AG09309 (cell line): ENCODE results near the gene A4GNT.
"Not testable (repeated sequence)": the region's sequence is repeated elsewhere in the genome, so short reads cannot be mapped to it uniquely, and the experiment has no call there.

ENCODE experiments used
- DNase-seq: peaks from one replicate; pipeline ENCODE4 v3.0.0-alpha.2; 2010; ENCODE audit warnings: low read depth
- H3K4me3 ChIP-seq: 2 replicates; pipeline ENCODE4 v1.5.1; 2011; ENCODE audit warnings: mild to moderate bottlenecking, low read depth, low read length, moderate library complexity; ENCODE audit not compliant: control insufficient read depth
- TF ChIP-seq, protein P1 (sequence below): IDR thresholded peaks from 2 replicates; pipeline ENCODE4 v1.5.1; 2011; ENCODE audit warnings: mild to moderate bottlenecking, low read depth, low read length, inconsistent platforms; ENCODE audit not compliant: insufficient read depth, control insufficient read depth; ENCODE audit errors: missing control alignments

The A4GNT gene

DNA sequence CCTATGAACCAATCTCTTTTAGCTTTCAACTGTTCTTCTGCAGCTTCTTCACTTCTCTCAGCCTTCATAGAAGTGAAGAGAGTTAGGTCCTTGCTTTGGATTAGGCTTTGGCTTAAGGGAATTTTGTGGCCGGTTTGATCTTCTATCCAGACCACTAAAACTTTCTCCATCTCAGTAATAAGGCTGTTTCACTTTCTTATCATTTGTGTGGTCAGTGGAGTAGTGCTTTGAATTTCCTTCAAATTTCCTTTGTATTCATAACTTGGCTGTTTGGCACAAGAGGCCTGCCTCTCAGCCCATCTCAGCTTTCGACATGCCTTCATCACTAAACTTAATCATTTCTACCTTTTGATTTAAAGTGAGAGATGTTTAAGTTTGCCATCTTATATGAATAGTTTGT, 38.5 kb downstream of the A4GNT start:
- TF ChIP-seq, protein P1, sequence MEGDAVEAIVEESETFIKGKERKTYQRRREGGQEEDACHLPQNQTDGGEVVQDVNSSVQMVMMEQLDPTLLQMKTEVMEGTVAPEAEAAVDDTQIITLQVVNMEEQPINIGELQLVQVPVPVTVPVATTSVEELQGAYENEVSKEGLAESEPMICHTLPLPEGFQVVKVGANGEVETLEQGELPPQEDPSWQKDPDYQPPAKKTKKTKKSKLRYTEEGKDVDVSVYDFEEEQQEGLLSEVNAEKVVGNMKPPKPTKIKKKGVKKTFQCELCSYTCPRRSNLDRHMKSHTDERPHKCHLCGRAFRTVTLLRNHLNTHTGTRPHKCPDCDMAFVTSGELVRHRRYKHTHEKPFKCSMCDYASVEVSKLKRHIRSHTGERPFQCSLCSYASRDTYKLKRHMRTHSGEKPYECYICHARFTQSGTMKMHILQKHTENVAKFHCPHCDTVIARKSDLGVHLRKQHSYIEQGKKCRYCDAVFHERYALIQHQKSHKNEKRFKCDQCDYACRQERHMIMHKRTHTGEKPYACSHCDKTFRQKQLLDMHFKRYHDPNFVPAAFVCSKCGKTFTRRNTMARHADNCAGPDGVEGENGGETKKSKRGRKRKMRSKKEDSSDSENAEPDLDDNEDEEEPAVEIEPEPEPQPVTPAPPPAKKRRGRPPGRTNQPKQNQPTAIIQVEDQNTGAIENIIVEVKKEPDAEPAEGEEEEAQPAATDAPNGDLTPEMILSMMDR = no peak
- no peak for DNase-seq
- H3K4me3 ChIP-seq = no peak overlapping the region

DNA sequence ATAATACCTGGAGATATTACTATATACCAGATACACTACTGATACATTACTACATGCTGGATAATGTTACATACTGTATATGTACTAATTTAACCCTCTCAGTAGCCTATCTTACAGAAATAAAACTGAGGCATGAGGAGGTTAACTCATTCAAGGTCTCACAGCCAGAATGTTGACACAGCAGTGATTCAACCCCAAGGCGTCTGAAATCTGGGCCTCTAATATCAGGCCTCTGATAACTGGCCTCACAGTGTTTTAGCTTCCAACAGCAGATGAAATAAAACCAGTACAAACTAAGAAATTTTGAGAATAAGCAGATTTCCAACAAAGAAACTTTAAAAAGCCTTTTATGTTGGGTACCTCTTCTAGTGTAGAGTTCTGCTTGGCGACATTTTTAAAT, 40.2 kb downstream of the A4GNT start:
- DNase-seq = no peak
- H3K4me3 ChIP-seq = no peak overlapping the region
- TF ChIP-seq, protein P1 = no peak

DNA sequence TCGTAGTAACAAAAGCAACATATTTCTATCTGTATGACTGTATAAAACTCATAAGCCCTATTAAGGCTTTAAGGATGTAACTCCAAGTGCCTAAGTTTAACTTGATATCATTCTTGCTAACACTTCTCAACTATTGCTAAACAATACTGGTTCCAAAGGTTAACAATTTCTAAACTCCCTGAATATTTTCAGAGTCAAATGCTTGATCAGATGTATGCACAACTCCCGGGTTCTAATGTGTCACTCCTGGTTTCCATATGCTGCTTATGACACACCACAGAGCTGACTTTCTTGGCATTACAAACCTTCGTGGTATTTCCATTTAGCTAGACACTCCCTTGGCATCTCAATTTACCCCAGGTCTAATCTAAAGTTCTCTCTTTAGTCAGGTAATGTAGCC, 43.1 kb downstream of the A4GNT start:
- TF ChIP-seq, protein P1 = no peak
- DNase-seq = no peak
- no peak overlapping the region for H3K4me3 ChIP-seq

DNA sequence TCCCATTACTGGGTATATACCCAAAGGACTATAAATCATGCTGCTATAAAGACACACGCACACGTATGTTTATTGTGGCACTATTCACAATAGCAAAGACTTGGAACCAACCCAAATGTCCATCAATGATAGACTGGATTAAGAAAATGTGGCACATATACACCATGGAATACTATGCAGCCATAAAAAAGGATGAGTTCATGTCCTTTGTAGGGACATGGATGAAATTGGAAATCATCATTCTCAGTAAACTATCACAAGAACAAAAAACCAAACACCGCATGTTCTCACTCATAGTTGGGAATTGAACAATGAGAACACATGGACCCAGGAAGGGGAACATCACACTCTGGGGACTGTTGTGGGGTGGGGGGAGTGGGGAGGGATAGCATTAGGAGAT, 46.4 kb downstream of the A4GNT start:
- not testable (repeated sequence) for DNase-seq, H3K4me3 ChIP-seq

DNA sequence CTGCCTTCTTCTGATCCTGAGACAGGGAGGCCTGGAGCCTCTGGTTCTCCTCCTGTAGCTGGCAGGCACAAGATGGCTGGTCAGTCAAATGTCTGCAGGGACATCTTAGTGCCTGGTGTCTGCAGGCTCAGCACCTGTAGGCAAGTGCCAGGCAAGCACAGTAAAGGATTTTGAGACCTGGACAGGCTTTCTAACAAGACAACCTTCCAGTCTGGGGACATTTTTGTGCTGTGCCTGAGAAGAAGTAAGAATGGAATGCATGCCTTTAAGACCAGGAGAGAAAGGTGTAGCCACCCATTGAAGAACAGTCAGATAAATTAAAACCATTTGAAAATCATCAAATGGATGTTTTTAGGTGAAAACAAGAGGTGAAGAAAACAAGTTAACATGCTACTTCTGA, 48.0 kb downstream of the A4GNT start:
- H3K4me3 ChIP-seq = no peak overlapping the region
- TF ChIP-seq, protein P1 = no peak
- DNase-seq = no peak

DNA sequence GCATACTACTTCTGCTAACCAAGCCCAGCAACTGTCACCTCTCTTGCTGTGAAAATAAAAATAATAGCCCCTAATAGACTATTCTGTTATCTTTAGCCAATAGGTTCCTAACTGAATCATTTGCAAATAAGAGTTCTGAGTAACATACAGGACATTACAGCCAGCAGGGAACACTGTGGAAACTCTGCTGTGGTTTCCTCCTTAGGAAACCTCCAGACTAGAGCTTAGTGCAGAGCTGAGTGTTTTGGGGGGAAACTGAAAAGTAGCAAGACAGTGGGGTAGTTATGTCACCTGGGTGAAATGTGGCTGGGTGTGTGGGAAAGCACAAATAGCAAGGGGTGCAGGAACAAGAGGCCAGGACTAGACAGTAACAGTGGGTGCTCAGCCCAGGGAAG, 49.2 kb downstream of the A4GNT start:
- no peak overlapping the region for H3K4me3 ChIP-seq
- no peak for DNase-seq
- TF ChIP-seq, protein P1 = no peak

DNA sequence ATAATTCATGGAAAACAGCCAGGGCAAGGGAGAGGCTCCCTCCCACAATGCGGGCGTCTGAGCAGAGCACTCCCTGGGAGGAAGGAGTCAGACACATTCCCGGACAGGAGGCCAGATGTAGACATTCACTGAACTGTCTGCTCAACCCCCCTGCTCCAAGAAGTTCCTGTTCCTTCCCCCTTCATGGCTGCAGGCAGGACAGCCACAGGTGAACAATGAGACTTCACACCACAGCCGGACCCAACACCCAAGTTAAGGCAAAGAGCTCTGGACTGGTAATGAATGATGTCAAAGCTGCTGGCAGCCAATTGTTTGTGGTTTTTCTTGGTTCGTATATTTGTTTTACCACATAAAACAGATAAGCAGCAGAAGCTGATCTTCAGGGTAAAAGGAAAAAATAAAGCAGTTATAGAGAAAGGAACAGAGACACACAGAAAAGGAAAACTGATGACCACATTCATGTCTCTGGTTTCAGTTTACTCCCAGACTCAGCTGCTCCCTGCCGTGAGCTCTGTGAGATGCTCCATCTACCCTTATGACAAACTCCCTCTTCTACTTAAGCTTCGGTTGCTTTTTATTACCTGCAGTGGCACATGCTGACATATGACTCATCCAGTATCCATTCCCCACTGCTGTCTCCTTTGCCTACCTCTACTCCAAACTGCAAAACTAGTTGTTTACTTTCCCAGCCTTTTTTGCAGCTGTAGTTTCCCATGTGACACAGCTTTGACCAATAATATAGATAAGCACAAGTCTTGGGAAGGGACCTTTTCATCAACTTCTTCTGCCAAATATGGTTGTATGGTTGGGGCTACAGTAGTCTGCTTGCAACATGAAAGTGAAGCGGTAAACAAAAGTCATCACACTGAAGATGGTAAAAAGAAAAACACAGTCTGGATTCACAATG, 49.9 kb downstream of the A4GNT start:
- DNase-seq = peak; percentile 62
- no peak overlapping the region for H3K4me3 ChIP-seq
- TF ChIP-seq, protein P1 = no peak
